Astrocyte of the hippocampus (primary cell): Measurements from ENCODE around the gene ZNF175.

Experiments
- DNase-seq: peaks from one replicate; pipeline ENCODE4 v3.0.0; 2011; ENCODE audit warnings: low read depth, low spot score

ZNF175 gene

GRCh38 chr19:51549533-51550324, 21.4 kb upstream of the ZNF175 start:
- DNase-seq = no peak

- DNase-seq = no peak
Observed at GRCh38 chr19:51550848-51551672, 20.0 kb upstream of the ZNF175 start.

DNA sequence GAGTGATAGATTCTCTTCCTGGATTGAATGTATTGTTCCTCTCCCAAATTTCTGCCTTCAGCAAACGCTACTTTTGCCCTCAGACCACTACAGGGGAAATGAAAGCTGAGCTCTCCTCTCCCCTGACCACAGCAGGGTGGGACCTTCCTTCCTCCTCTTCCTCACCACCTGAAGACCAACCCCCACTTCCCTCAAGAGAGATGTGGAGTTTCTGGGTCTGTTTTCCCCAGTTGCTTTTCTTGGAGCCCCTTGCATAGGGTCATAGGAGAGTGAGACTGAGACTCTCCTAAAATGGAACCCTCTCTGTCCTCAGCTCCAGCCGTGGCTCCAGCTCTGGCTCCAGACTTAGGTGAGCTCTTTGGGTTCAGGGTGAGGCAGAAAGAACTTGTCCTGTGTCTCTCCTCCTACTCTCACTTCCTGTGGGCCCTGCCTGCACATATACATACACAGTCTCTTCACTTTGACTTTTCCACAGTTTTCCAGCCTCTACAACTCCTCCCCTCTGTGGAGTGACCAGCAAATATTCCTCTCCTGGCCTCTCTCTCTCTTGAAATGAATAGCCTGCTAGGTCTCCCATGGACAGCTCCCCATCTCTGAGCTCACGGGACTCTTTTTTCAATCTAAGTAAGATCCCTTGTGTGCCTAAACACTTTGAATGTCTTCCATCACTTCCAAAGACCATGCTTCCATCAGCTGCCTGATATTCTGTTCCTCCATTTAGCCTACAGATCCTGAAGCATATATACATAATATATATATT, 19.2 kb upstream of the ZNF175 start:
- DNase-seq = no peak

DNA sequence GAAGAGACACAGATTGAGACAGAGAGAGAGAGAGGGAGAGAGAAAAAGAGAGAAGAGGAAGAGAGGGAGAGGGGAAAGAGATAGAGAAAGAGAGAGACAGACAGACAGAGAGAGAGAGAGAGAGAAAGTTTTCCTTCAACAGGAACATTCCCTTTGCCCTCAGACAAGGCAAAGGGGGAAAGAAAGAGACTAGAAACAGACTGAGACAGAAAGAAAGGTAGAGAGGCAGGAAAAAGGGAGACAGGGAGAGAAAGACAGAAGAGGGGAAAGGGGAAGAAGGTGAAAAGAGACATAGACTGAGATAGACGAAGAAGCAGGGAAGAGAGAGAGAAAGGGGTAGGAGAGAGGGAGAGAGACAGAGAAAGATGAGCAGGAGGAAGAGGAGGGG, 18.5 kb upstream of the ZNF175 start:
- no peak for DNase-seq

DNA sequence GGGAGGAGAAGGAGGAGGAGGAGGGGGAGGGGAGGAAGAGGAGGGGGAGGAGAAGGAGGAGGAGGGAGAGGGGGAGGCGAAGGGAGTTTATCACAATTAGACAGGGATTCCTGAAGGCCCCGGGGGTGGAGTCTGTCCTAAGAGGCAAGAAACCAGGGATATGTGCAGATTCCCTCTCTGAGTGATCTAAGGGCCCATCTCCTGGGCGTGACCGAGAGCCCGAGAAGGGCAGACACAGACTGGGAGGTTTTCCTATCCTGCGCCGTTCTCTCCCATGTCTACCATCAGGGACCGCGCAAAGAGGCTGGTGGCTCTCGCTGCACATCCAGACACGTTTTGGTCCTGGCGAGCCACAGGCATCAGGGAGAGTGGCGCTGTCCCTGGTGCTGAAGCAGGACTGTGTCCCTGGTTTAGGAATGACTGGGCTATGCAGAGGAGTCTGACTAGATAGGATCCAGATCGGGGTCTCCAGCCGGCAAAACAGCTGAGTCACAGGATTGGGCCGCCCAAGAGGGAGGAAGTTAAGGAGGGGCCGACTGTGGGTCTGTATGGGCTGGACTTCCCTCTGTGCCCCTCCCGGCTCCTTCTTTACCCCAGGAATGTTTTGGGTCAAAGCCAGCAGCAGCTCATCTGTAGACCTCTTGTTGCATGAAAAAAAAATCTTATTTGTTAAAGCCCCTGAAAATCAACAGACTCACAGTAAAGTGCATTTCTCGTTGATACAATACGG, 17.9 kb upstream of the ZNF175 start:
- peak; percentile 85 for DNase-seq

DNA sequence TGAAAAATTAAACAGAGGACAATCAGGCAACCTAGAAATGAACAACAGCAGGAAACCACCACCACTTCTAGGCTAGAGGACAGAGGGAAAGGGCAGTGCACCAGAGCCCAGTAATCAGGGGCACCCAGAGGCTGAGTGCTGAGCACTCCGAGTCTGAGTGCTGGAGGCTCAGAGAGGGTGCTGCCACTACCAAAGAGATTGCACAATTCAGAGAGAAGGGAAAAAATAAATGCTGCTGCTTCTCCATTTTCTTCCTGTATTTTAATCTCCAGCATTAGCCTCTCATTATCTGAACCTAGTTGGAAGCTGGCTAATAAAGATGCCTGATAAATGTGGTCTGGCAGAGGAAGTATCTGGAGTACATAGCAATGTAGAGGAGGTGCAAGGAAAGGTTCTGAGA, 11.8 kb upstream of the ZNF175 start:
- no peak for DNase-seq

- no peak for DNase-seq
Observed at GRCh38 chr19:51560339-51560738, 10.7 kb upstream of the ZNF175 start.

GRCh38 chr19:51564791-51565190, 6.3 kb upstream of the ZNF175 start:
- no peak for DNase-seq

GRCh38 chr19:51565583-51565982, 5.5 kb upstream of the ZNF175 start:
- no peak for DNase-seq

GRCh38 chr19:51566489-51567100, 4.5 kb upstream of the ZNF175 start:
- DNase-seq = no peak

- no peak for DNase-seq
Observed at GRCh38 chr19:51567583-51567982, 3.5 kb upstream of the ZNF175 start.

DNA sequence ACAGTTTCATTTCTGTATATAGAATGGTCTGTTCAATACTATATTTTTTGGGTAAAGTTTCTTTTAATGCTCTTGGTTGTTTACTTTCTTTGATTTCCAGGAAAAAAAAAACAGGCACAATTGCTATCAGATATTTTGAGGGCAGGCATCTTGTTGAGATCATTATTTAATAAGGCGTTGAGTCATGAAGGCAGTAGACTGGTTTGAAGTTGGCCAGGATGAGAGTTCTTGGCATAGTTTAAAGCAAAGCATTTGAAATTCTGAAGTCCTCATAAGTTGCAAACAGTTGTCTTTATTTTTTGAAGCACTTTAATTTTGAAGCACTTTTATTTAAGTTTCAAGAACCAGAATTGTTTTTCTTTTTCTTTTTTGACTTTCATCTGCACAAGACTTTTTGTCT, 2.6 kb upstream of the ZNF175 start:
- DNase-seq = no peak

GRCh38 chr19:51571599-51571998, 516 bp downstream of the ZNF175 start:
- DNase-seq = no peak

GRCh38 chr19:51572410-51572809, 1.3 kb downstream of the ZNF175 start:
- DNase-seq = no peak

DNA sequence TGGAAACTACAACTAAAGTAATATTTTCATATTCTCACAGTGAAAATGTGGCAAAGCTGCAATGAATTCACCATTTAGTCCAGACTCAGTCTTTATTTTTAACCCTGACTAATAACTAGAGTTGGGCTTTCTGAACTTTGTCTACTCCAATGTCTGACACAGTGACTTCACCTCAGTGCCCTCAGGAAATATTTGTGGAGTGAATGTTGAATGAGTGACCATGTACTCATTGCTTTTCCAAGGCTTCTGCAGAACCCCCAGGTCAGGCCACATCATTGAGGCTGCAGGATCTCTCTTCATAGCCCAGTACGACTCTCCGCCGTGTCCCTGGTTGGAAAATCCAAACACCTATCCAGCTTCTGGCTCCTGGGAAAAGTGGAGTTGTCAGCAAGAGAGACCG, 1.8 kb downstream of the ZNF175 start:
- peak; percentile 18 for DNase-seq

- no peak for DNase-seq
Observed at GRCh38 chr19:51573331-51573730, 2.2 kb downstream of the ZNF175 start.

DNA sequence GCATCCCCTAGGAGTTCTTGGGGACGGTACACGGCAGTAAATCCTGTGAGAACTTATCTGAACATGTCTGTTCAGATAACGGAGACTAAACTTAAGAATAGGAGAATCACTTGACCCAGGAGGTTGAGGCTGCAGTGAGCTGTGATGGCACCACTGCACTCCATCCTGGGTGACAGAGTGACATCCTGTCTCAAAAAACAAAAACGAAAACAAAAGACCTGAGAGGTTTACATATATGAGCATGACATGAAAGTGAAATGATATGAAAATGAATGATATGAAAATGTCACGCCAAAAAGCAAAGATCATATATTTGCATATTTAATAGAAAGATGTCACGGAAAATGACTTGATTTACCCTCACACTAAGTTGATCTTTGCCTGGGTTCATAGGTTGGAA, 5.8 kb downstream of the ZNF175 start:
- no peak for DNase-seq

DNA sequence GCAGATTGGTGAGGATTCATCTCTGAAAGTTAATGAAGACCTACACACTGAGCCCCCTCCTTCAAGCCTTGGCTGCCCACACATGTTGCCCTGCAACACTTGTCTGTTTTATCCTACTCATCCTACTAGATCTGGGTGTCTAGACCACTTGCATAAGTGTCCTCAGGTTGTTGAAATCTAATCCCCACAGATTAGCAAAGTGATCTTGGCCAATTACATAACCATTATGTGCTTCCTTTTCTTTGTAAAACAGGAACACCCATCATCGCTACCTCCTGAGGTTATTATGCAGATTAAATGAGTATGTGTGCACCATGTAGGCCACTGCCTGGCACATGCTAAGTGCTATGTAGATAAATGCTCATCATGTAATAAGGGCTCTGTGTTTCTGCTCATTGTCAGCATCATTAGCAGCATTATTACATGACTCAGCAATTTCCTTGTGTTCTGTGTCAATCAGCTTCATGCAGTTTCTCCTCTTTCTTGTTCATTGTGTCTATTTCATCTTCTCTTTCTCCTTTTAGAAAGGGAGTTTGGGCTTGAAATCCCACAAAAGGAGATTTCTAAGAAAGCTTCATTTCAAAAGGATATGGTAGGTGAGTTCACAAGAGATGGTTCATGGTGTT, 15.1 kb downstream of the ZNF175 start:
- no peak for DNase-seq

- DNase-seq = no peak
Observed at GRCh38 chr19:51586799-51587198, 15.7 kb downstream of the ZNF175 start.

DNA sequence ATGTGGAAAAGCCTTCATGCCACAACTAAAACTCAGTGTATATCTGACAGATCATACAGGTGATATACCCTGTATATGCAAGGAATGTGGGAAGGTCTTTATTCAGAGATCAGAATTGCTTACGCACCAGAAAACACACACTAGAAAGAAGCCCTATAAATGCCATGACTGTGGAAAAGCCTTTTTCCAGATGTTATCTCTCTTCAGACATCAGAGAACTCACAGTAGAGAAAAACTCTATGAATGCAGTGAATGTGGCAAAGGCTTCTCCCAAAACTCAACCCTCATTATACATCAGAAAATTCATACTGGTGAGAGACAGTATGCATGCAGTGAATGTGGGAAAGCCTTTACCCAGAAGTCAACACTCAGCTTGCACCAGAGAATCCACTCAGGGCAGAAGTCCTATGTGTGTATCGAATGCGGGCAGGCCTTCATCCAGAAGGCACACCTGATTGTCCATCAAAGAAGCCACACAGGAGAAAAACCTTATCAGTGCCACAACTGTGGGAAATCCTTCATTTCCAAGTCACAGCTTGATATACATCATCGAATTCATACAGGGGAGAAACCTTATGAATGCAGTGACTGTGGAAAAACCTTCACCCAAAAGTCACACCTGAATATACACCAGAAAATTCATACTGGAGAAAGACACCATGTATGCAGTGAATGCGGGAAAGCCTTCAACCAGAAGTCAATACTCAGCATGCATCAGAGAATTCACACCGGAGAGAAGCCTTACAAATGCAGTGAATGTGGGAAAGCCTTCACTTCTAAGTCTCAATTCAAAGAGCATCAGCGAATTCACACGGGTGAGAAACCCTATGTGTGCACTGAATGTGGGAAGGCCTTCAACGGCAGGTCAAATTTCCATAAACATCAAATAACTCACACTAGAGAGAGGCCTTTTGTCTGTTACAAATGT, 16.4 kb downstream of the ZNF175 start:
- no peak for DNase-seq
